GM19351 (cell line): ENCODE data around the gene DAPK1.

Experiments used
- ATAC-seq: cut with Tn5 transposase; IDR thresholded peaks from one replicate; pipeline ENCODE4 v1.9.1; 2021; ENCODE audit warnings: mild to moderate bottlenecking, moderate library complexity; ENCODE audit not compliant: unreplicated experiment

Gene DAPK1

GRCh38 chr9:87661241-87661640 lies 163.6 kb downstream of the DAPK1 start:
- ATAC-seq, result no peak

- ATAC-seq, result peak; percentile 76
These were observed 165.3 kb downstream of the DAPK1 start for GRCh38 chr9:87662808-87663528.

GRCh38 chr9:87663556-87663955 lies 165.9 kb downstream of the DAPK1 start:
- no peak for ATAC-seq

GRCh38 chr9:87664153-87665060 lies 166.7 kb downstream of the DAPK1 start:
- ATAC-seq, result no peak

- ATAC-seq, result no peak
These were observed 167.8 kb downstream of the DAPK1 start for GRCh38 chr9:87665505-87665904.

GRCh38 chr9:87667164-87667738 lies 169.6 kb downstream of the DAPK1 start:
- ATAC-seq, result no peak

- ATAC-seq, result no peak
These were observed 170.6 kb downstream of the DAPK1 start for GRCh38 chr9:87668222-87668621.

GRCh38 chr9:87668722-87669121 lies 171.1 kb downstream of the DAPK1 start:
- no peak for ATAC-seq

- no peak for ATAC-seq
These were observed 173.1 kb downstream of the DAPK1 start for GRCh38 chr9:87670572-87671264.

- no peak for ATAC-seq
These were observed 173.8 kb downstream of the DAPK1 start for GRCh38 chr9:87671478-87671877.

- ATAC-seq, result no peak
These were observed 174.3 kb downstream of the DAPK1 start for GRCh38 chr9:87671925-87672324.

GRCh38 chr9:87672586-87672985 lies 174.9 kb downstream of the DAPK1 start:
- ATAC-seq, result no peak

- no peak for ATAC-seq
These were observed 175.9 kb downstream of the DAPK1 start for GRCh38 chr9:87673446-87674120.

GRCh38 chr9:87674565-87675299 lies 177.1 kb downstream of the DAPK1 start:
- no peak for ATAC-seq

- ATAC-seq, result no peak
These were observed 178.3 kb downstream of the DAPK1 start for GRCh38 chr9:87675906-87676515.

- ATAC-seq, result no peak
These were observed 179.5 kb downstream of the DAPK1 start for GRCh38 chr9:87676976-87677775.

- no peak for ATAC-seq
These were observed 180.3 kb downstream of the DAPK1 start for GRCh38 chr9:87677776-87678587.
